Activated CD8-positive, alpha-beta memory T cell treated with anti-CD3 and anti-CD28 coated beads for 48 hours (primary cell): ENCODE results near the gene NFATC4.
A peak's percentile ranks its signal among the peaks of the same experiment; 100 is the strongest.
"Not testable (repeated sequence)": the region's sequence is repeated elsewhere in the genome, so short reads cannot be mapped to it uniquely, and the experiment has no call there.

ENCODE experiments used
- DNase-seq, 3 experiments: peaks; one replicate each; pipeline ENCODE4 v3.0.0-alpha.2; 2020; ENCODE audit warnings: low read depth in 2 of 3, low spot score in 2 of 3

Gene NFATC4

DNA sequence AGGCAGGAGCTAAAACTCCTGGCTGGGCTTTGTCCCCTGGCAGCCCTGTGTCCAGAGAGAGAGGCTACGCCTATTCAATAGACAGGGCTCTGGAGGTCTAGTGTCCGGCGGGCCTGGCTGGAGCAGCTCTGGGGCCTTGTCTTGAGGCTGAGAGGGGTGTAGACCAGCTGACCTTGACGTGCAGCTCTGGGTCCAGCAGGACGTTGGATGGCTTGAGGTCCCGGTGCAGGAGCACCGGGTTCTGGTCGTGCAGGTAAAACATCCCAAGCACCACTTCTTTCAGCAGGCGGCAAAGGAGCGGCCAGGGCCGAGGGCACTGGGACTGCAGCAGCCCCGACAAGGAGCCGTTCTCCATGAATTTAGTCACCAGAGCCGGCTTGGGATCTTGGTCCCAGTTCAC lies 29.1 kb upstream of the NFATC4 start:
- no peak for DNase-seq

GRCh38 chr14:24339284-24340151 lies 28.5 kb upstream of the NFATC4 start, which contains the start of gene RIPK3:
TSS of gene RIPK3 (minus strand) at chr14:24339991. CDS start at chr14:24339826, 165 bp downstream.
- DNase-seq, result no peak

- no peak for DNase-seq
Measured at GRCh38 chr14:24340606-24341005, 27.4 kb upstream of the NFATC4 start.

DNA sequence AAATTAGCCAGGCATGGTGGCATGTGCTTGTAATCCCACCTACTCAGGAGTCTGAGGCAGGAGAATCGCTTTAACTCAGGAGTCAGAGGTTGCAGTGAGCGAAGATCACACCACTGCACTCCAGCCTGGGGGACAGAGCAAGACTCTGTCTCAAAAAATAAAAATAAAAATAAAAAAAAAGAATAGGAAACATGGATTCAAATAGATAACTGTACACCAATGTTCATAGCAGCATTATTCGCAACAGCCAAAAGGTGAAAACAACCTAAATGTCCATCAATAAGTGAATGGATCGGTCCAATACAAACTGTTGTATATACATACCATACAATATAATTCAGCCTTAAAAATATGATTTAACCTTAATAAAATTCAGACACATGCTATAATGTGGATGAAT lies 25.1 kb upstream of the NFATC4 start:
- no peak for DNase-seq

DNA sequence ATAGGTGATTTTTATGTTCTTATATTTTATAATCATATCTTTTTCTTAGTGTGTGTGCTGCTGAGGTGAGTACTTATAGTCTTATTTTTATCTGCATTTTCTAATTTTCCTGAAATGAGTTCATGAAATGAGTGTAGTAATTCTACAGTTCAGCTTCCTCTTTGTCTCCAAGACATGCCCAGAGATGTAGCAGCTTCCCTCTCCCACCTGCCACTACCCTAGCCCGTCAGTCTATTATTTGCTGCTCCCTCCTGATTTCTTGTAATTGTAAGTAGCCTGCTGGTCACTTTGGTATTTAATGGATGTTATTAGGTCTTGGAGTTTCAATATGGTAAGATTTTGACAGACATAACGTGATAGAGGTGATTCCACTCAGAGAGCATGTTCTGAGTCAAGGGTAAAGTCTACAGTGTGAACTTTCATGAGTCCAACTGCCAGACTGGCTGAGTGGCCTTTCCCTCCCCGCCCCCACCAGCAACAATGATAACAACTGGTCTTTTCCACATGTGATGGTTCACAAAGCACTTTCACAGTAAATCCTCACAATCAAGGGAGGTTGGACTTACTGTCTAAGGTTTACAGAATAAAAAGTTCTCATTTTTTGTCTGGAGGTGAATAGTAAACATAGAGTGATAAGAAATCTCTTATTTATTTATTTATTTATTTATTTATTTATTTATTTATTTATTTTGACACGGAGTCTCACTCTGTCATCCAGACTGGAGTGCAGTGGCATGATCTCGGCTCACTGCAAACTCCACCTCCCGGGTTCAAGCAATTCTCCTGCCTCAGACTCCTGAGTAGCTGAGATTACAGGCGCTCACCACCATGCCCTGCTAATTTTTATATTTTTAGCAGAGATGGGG lies 24.0 kb upstream of the NFATC4 start:
- no peak for DNase-seq

DNA sequence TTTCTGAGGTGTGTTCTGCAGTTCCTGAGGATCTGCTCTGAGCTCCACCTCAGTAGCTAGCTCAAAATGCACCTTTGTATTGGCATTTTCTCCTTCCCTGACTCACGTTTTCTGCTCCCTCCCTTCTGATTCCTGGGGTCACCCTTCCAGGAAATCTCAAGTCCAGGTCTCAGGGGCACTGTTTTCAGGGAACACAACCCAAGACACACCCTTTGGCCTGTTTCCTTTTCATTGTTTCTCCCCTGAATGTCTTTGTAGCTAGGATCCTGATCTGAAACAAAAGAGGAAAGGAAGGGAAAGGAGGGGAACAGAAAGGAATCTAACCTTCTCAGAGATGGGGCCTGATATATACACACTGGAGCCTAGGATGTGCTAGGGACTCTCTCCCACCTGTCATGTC lies 20.9 kb upstream of the NFATC4 start:
- DNase-seq, result no peak

- DNase-seq, result no peak
Measured at GRCh38 chr14:24348186-24348585, 19.8 kb upstream of the NFATC4 start.

DNA sequence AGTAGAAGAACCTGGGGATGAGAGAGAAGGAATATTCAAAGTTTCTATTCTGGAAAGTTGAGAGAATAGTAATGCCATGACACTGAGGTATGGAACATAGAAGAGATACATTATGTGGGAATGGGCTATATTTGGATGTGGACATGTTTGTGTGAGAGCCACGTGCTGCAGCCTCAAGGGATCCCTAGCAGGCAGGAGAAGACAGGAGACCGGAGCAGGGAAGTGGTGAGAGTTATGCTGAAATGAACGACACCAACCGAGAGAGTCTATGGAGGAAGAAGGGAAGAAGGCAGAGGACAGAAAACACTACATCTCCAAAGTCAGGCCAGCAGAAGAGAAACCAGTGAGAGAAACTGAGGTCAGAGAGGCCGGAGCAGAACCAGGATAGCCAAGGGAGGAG lies 18.2 kb upstream of the NFATC4 start:
- DNase-seq, result no peak

GRCh38 chr14:24351517-24351916 lies 16.5 kb upstream of the NFATC4 start:
- no peak for DNase-seq

- no peak for DNase-seq
Measured at GRCh38 chr14:24353559-24354481, 14.2 kb upstream of the NFATC4 start.

DNA sequence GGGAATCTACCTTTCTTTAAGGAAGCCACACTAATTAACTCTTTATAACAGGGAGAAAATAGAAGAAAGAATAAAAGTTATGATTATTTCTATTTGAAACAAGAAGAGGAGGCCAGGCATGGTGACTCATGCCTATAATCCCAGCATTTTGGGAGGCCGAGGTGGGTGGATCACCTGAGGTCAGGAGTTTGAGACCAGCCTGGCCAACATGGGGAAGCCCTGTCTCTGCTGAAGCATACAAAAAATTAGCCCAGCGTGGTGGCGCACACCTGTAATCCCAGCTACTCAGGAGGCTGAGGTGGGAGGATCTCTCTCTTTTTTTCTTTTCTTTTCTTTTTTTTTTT lies 13.5 kb upstream of the NFATC4 start:
- not testable (repeated sequence) for DNase-seq

DNA sequence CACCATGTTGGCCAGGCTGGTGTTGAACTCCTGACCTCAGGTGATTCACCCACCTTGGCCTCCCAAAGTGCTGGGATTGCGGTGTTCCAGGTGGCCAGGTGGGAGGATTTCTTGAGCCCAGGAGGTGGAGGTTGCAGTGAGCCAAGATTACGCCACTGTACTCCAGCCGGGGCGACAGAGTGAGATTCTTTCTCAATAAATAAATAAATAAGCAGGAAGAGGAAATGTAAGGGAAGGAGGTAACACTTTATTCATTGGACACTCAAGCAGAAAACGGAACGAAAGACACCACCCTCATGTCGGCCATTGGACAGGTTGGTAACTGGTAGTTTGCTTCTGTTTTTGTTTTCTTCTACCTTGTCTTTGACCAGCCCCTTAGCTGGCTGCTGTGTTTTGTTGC lies 13.0 kb upstream of the NFATC4 start:
- DNase-seq, result no peak

GRCh38 chr14:24356208-24356607 lies 11.8 kb upstream of the NFATC4 start:
- no peak for DNase-seq

DNA sequence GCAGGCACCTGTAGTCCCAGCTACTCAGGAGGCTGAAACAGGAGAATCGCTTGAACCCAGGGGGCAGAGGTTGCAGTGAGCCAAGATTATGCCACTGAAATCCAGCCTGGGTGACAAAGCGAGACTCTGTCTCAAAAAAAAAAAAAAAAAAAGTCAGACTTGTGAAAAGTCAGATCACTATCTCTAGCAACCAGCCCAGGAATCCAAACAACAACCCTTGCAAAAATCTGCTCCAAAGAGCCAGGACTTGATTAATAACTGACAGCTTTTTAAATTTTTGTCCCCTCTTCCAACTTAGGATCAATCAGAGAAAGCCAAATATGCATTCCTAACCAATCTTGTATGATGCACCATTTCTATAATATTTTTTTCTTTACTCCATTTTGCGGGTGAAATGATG lies 7.7 kb upstream of the NFATC4 start:
- no peak for DNase-seq

- DNase-seq, result no peak
Measured at GRCh38 chr14:24361326-24361725, 6.7 kb upstream of the NFATC4 start.

DNA sequence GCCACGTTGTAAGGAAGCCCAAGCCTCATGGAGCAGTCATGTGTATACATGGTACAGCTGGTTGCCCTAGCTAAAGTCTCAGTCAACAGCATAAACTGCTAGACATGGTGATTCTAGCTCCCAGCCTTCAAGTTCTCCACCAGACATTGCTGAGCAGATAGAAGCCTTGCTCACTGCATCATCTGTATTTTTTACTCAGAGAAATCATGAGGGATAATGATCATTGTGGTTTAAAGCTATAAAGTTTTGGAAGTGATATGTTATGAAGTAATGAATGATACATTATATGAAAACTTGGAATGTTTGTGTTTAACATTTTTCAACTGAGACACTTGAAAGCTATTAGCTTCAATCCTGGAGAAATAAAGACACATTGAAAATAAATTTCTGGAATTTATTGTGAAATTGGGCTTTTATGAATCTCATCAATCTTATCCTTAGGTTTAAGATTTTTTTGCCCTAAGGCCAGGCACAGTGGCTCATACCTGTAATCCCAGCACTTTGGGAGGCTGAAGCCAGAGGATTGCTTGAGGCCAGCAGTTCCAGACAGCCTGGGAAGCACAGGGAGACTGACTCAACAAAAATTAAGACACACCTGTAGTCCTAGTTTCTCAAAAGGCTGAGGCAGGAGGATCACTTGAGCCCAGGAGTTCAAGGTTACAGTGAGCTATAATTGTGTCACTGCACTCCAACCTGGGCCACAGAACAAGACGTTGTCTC lies 5.6 kb upstream of the NFATC4 start:
- no peak for DNase-seq

- no peak for DNase-seq
Measured at GRCh38 chr14:24363401-24363800, 4.6 kb upstream of the NFATC4 start.

DNA sequence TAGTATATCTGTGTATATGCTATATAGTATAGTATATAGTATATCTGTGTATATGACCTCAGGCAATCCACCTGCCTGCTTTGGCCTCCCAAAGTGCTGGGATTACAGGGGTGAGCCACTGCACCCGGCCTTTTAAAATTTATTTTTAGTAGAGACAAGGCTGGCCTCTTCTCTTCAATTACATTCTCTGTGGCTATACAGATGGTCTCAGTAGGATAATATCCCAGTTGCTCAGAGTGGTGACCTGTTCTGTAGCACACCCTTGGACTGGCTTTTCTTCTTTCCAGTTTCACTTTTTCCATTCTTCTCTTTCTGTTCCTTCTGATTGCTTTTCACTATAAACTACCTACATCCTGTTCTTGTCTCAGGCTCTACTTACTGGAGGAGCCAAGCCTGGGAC lies 3.1 kb upstream of the NFATC4 start:
- DNase-seq, result no peak

DNA sequence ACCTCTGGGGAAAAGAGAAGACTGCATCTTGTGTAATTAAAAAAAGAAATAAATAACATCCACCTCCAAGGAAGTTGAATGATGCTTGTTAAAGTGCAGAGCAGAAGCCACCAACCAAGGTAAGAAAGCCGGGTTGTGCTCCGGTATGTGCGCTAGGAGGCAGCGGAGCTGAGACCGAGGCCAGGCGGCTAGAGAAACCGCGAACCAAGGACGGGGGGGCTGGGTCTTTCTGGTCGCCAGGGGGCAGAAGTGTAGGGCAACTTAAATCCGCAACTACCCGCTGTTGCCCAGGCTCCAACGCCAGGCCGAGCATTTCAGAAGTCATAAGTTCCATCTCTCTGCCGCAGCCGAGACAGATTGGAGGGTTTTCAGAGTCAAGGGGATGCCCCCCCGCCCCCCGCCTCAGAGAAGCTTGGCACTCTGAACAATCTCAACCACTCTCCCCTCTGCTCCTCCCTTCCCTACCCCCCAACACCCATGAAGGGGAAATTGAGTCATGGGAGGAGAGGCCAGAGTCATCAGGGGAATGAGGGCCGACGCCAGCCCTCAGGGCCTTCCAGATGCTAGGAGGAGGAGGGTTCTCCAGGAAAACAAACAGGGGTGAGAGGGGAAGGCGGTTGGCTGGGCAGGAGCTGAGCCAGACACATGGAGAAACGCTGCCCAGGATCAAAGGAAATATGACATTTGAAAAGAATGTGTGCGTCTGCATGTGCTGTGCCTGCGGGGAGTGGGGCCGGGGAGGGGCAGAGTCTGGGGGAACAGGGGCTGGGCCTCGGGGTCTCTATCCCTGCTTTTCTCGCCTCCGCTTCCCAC lies 2.2 kb upstream of the NFATC4 start:
- peak; percentile 27 to 62 (median 52) for DNase-seq

GRCh38 chr14:24366413-24366720 lies 1.6 kb upstream of the NFATC4 start:
- DNase-seq, result no peak
